HTERT RPE-1 (cell line): Measurements from ENCODE around the gene CRADD.
"Not testable (repeated sequence)": the region's sequence is repeated elsewhere in the genome, so short reads cannot be mapped to it uniquely, and the experiment has no call there.

ENCODE experiments used
- in situ Hi-C: fragments of 300-500 bp; cut with MboI; formaldehyde crosslinking; loops from 4 replicates; pipeline ENCODE4 v1.14.3; 2020; ENCODE audit warnings: low sequenced_read_pairs

CRADD gene

GRCh38 chr12:93918900-93919299 lies 241.7 kb downstream of the CRADD start:
- in situ Hi-C loops = no loop called here

GRCh38 chr12:93921521-93921920 lies 244.3 kb downstream of the CRADD start:
- in situ Hi-C loops = no loop called here

- in situ Hi-C loops = no loop called here
Measured at GRCh38 chr12:93922583-93923006, 245.4 kb downstream of the CRADD start.

- in situ Hi-C loops = no loop called here
Measured at GRCh38 chr12:93924367-93924766, 247.2 kb downstream of the CRADD start.

- in situ Hi-C loops = no loop called here
Measured at GRCh38 chr12:93925585-93926205, 248.5 kb downstream of the CRADD start.

- in situ Hi-C loops = no loop called here
Measured at GRCh38 chr12:93926237-93926636, 249.1 kb downstream of the CRADD start.

GRCh38 chr12:93929081-93929480 lies 251.9 kb downstream of the CRADD start:
- in situ Hi-C loops = not testable (repeated sequence)

- in situ Hi-C loops = no loop called here
Measured at GRCh38 chr12:93937812-93938211, 260.6 kb downstream of the CRADD start.

- in situ Hi-C loops = no loop called here
Measured at GRCh38 chr12:93938317-93938716, 261.1 kb downstream of the CRADD start.

- in situ Hi-C loops = no loop called here
Measured at GRCh38 chr12:93938931-93939330, 261.8 kb downstream of the CRADD start.

- in situ Hi-C loops = no loop called here
Measured at GRCh38 chr12:93939641-93940325, 262.6 kb downstream of the CRADD start.

- in situ Hi-C loops = no loop called here
Measured at GRCh38 chr12:93943780-93944179, 266.6 kb downstream of the CRADD start.

GRCh38 chr12:93944201-93944600 lies 267.0 kb downstream of the CRADD start:
- in situ Hi-C loops = no loop called here
